Smooth muscle cell of the brain vasculature (primary cell): ENCODE measurements around the gene UIMC1.
"Not testable (repeated sequence)": the region's sequence is repeated elsewhere in the genome, so short reads cannot be mapped to it uniquely, and the experiment has no call there.

Source experiments
- DNase-seq: peaks from one replicate; pipeline ENCODE4 v3.0.0-alpha.2; 2012; ENCODE audit warnings: low read depth, low spot score

Gene UIMC1

GRCh38 chr5:177008716-177009115, 2.1 kb upstream of the UIMC1 start:
- no peak for DNase-seq

GRCh38 chr5:177005619-177006264, 837 bp downstream of the UIMC1 start:
- DNase-seq = no peak

GRCh38 chr5:177004961-177005360, 1.6 kb downstream of the UIMC1 start:
- DNase-seq = no peak

- no peak for DNase-seq
These were observed 2.9 kb downstream of the UIMC1 start for GRCh38 chr5:177003649-177004048.

- not testable (repeated sequence) for DNase-seq
These were observed 7.1 kb downstream of the UIMC1 start for GRCh38 chr5:176999526-176999925.

GRCh38 chr5:176998828-176999227, 7.8 kb downstream of the UIMC1 start:
- DNase-seq = no peak

- DNase-seq = no peak
These were observed 9.8 kb downstream of the UIMC1 start for GRCh38 chr5:176996780-176997179.

GRCh38 chr5:176995896-176996767, 10.4 kb downstream of the UIMC1 start:
- no peak for DNase-seq

- no peak for DNase-seq
These were observed 11.5 kb downstream of the UIMC1 start for GRCh38 chr5:176995122-176995490.

GRCh38 chr5:176994460-176995121, 12.0 kb downstream of the UIMC1 start:
- no peak for DNase-seq

GRCh38 chr5:176993081-176993480, 13.5 kb downstream of the UIMC1 start:
- not testable (repeated sequence) for DNase-seq

- no peak for DNase-seq
These were observed 19.0 kb downstream of the UIMC1 start for GRCh38 chr5:176987583-176987982.

GRCh38 chr5:176986280-176986679, 20.3 kb downstream of the UIMC1 start:
- DNase-seq = no peak

- DNase-seq = no peak
These were observed 21.1 kb downstream of the UIMC1 start for GRCh38 chr5:176985516-176985915.

GRCh38 chr5:176984176-176984575, 22.4 kb downstream of the UIMC1 start:
- not testable (repeated sequence) for DNase-seq

GRCh38 chr5:176983593-176983992, 23.0 kb downstream of the UIMC1 start:
- not testable (repeated sequence) for DNase-seq

GRCh38 chr5:176983112-176983511, 23.5 kb downstream of the UIMC1 start:
- not testable (repeated sequence) for DNase-seq

- no peak for DNase-seq
These were observed 25.8 kb downstream of the UIMC1 start for GRCh38 chr5:176980818-176981217.

GRCh38 chr5:176979669-176980068, 26.9 kb downstream of the UIMC1 start:
- DNase-seq = no peak

GRCh38 chr5:176965633-176966032, 40.9 kb downstream of the UIMC1 start:
- DNase-seq = no peak

- no peak for DNase-seq
These were observed 47.5 kb downstream of the UIMC1 start for GRCh38 chr5:176959051-176959450.

GRCh38 chr5:176956756-176957155, 49.8 kb downstream of the UIMC1 start:
- no peak for DNase-seq
